HCT116 (cell line): Measurements from ENCODE around the gene RGS11.

Source experiments
- CTCF ChIP-seq, 3 experiments: fragments of 200-600 bp in 1 of 3; sonication (generic) in 1 of 3; IDR thresholded peaks in 2 of 3; conservative IDR thresholded peaks in 1 of 3; 2 replicates each; pipeline ENCODE4 v1.5.1; 2012 to 2017; ENCODE audit warnings: low read depth in 2 of 3, low read length in 2 of 3, antibody characterized with exemption in 1 of 3, borderline replicate concordance in 1 of 3, control low read depth in 1 of 3, mild to moderate bottlenecking in 1 of 3, mixed read lengths in 1 of 3, mixed run types in 1 of 3, moderate library complexity in 1 of 3; ENCODE audit not compliant: insufficient read depth in 1 of 3
- EGR1 ChIP-seq: IDR thresholded peaks from 2 replicates; pipeline ENCODE4 v1.6.1; 2012; ENCODE audit warnings: low read depth
- EZH2 ChIP-seq: fragments of 200-600 bp; sonication (generic); IDR thresholded peaks from 2 replicates; pipeline ENCODE4 v1.6.1; 2017; ENCODE audit warnings: antibody characterized with exemption, mixed run types
- MAX ChIP-seq: IDR thresholded peaks from 2 replicates; pipeline ENCODE4 v1.6.1; 2012
- POLR2A ChIP-seq: IDR thresholded peaks from 2 replicates; pipeline ENCODE4 v1.7.0; 2011; ENCODE audit warnings: borderline replicate concordance; ENCODE audit not compliant: insufficient read depth, insufficient read length; ENCODE audit errors: extremely low read depth
- POLR2AphosphoS5 ChIP-seq: IDR thresholded peaks from 2 replicates; pipeline ENCODE4 v1.6.1; 2011; ENCODE audit warnings: mild to moderate bottlenecking, low read depth, low read length, moderate library complexity
- REST ChIP-seq: IDR thresholded peaks from 2 replicates; pipeline ENCODE4 v1.6.1; 2012; ENCODE audit warnings: low read depth
- ZNF274 ChIP-seq: fragments of 200-500 bp; sonication (Bioruptor generic); IDR thresholded peaks from 2 replicates; pipeline ENCODE4 v1.6.1; 2014; ENCODE audit warnings: mild to moderate bottlenecking, low read depth, low read length, inconsistent platforms

GRCh38 chr16:279531-279930, 3.8 kb upstream of the RGS11 start:
- TF ChIP-seq CTCF (IDR thresholded peaks at IDR 0.05 in 2 of 3, conservative IDR thresholded peaks at IDR 0.05 in 1 of 3; ENCODE audit: borderline replicate concordance in 1 of 3, insufficient read depth in 1 of 3, low read depth in 2 of 3, low read length in 2 of 3), result no peak
- no peak for TF ChIP-seq EZH2
- TF ChIP-seq REST, result no peak
- no peak for TF ChIP-seq POLR2AphosphoS5
- no peak for TF ChIP-seq POLR2A
- no peak for TF ChIP-seq MAX
- TF ChIP-seq EGR1, result no peak
- no peak for TF ChIP-seq ZNF274
